ENCODE measurements around the gene PTOV1.
"Not testable (repeated sequence)": the region's sequence is repeated elsewhere in the genome, so short reads cannot be mapped to it uniquely, and the experiment has no call there.

Gene PTOV1

GRCh38 chr19:49818649-49819370 is 32.1 kb upstream of the PTOV1 start:
- DNase-seq: no peak

- DNase-seq: not testable (repeated sequence)
Measured at GRCh38 chr19:49819452-49820115, 31.4 kb upstream of the PTOV1 start.

GRCh38 chr19:49820125-49820524 is 30.8 kb upstream of the PTOV1 start:
- peak; percentile 33 for DNase-seq

GRCh38 chr19:49823472-49823871 is 27.5 kb upstream of the PTOV1 start:
- DNase-seq: peak; percentile 65

GRCh38 chr19:49824662-49825061 is 26.3 kb upstream of the PTOV1 start:
- no peak for DNase-seq

- DNase-seq: no peak
Measured at GRCh38 chr19:49827034-49827433, 23.9 kb upstream of the PTOV1 start.

GRCh38 chr19:49829200-49829599 is 21.8 kb upstream of the PTOV1 start:
- no peak for DNase-seq

GRCh38 chr19:49829721-49830120 is 21.2 kb upstream of the PTOV1 start:
- DNase-seq: no peak

GRCh38 chr19:49830766-49831165 is 20.2 kb upstream of the PTOV1 start:
- no peak for DNase-seq

- no peak for DNase-seq
Measured at GRCh38 chr19:49831592-49831991, 19.4 kb upstream of the PTOV1 start.

- DNase-seq: no peak
Measured at GRCh38 chr19:49832556-49832955, 18.4 kb upstream of the PTOV1 start.

- DNase-seq: no peak
Measured at GRCh38 chr19:49833599-49833998, 17.4 kb upstream of the PTOV1 start.

- DNase-seq: no peak
Measured at GRCh38 chr19:49835562-49835961, 15.4 kb upstream of the PTOV1 start.

- DNase-seq: no peak
Measured at GRCh38 chr19:49836176-49837008, 14.6 kb upstream of the PTOV1 start.

- DNase-seq: no peak
Measured at GRCh38 chr19:49837009-49837310, 14.0 kb upstream of the PTOV1 start.

- DNase-seq: no peak
Measured at GRCh38 chr19:49837425-49837824, 13.5 kb upstream of the PTOV1 start.

- DNase-seq: no peak
Measured at GRCh38 chr19:49838885-49839588, 11.9 kb upstream of the PTOV1 start.

- no peak for DNase-seq
Measured at GRCh38 chr19:49839713-49840112, 11.2 kb upstream of the PTOV1 start.

- DNase-seq: no peak
Measured at GRCh38 chr19:49840321-49840720, 10.6 kb upstream of the PTOV1 start.

GRCh38 chr19:49840736-49841249 is 10.2 kb upstream of the PTOV1 start:
- DNase-seq: no peak

GRCh38 chr19:49843265-49843664 is 7.7 kb upstream of the PTOV1 start:
- DNase-seq: no peak

- no peak for DNase-seq
Measured at GRCh38 chr19:49844138-49845095, 6.5 kb upstream of the PTOV1 start.
